Measurements from ENCODE around the gene MBD3.
A peak's percentile ranks its signal among the peaks of the same experiment; 100 is the strongest.

Gene MBD3

GRCh38 chr19:1599460-1599846 lies 6.8 kb upstream of the MBD3 start:
- no peak overlapping the region for H3K4me3 ChIP-seq (ENCODE audit: low read length)
- TF ChIP-seq, protein P1, sequence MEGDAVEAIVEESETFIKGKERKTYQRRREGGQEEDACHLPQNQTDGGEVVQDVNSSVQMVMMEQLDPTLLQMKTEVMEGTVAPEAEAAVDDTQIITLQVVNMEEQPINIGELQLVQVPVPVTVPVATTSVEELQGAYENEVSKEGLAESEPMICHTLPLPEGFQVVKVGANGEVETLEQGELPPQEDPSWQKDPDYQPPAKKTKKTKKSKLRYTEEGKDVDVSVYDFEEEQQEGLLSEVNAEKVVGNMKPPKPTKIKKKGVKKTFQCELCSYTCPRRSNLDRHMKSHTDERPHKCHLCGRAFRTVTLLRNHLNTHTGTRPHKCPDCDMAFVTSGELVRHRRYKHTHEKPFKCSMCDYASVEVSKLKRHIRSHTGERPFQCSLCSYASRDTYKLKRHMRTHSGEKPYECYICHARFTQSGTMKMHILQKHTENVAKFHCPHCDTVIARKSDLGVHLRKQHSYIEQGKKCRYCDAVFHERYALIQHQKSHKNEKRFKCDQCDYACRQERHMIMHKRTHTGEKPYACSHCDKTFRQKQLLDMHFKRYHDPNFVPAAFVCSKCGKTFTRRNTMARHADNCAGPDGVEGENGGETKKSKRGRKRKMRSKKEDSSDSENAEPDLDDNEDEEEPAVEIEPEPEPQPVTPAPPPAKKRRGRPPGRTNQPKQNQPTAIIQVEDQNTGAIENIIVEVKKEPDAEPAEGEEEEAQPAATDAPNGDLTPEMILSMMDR (conservative IDR thresholded peaks at IDR 0.05; ENCODE audit: low read depth, low read length): no peak
- no peak for DNase-seq (ENCODE audit: low read depth)

DNA sequence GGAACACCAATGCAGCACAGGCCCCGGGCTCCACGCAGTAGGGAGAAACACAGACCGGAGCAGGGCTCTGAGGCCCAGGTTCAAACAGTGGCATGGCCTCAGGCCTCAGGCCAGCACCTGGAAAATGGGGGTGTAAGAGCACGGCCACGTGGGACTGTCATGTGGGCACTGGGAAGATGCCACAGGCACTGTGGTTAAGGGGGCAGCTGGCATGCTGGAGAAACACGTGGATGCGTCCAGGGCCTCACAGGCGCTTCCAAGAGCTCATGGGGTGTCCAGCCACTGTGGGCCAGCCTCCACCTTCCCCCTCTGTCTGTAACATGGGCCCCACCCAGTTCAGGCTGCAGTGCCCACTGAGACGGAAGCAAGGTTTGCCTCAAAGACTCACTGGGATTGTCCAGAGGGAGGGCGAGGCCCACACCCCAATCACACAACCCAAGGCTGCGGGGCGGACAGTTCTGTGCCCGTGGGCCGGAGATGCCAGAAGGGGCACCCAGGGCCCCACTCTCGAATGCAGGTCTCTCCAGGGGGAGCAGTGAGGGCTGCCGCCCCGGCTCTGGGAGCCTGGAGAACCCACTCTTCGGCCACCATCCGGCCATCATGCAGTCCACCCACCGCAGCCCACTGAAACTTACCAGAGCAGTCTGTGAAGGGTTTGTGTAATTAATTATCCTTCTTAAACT lies 6.3 kb upstream of the MBD3 start:
- no peak for DNase-seq (ENCODE audit: low read depth)
- no peak overlapping the region for H3K4me3 ChIP-seq (ENCODE audit: low read length)
- TF ChIP-seq, protein P1 (conservative IDR thresholded peaks at IDR 0.05; ENCODE audit: low read depth, low read length): no peak

- H3K4me3 ChIP-seq (ENCODE audit: low read length): peak overlapping the region; percentile 74
- TF ChIP-seq, protein P1 (conservative IDR thresholded peaks at IDR 0.05; ENCODE audit: low read depth, low read length): no peak
These were observed 772 bp upstream of the MBD3 start for GRCh38 chr19:1593501-1593772.

GRCh38 chr19:1592024-1592754 lies 476 bp downstream of the MBD3 start:
- TF ChIP-seq, protein P1 (conservative IDR thresholded peaks at IDR 0.05; ENCODE audit: low read depth, low read length): no peak
- H3K4me3 ChIP-seq (ENCODE audit: low read length): peak overlapping the region; percentile 82
- peak; percentile 42 for DNase-seq (ENCODE audit: low read depth)

More at GRCh38 chr19:1593501-1593772, 772 bp upstream of the MBD3 start:
- no peak for DNase-seq (ENCODE audit: low read depth)

DNA sequence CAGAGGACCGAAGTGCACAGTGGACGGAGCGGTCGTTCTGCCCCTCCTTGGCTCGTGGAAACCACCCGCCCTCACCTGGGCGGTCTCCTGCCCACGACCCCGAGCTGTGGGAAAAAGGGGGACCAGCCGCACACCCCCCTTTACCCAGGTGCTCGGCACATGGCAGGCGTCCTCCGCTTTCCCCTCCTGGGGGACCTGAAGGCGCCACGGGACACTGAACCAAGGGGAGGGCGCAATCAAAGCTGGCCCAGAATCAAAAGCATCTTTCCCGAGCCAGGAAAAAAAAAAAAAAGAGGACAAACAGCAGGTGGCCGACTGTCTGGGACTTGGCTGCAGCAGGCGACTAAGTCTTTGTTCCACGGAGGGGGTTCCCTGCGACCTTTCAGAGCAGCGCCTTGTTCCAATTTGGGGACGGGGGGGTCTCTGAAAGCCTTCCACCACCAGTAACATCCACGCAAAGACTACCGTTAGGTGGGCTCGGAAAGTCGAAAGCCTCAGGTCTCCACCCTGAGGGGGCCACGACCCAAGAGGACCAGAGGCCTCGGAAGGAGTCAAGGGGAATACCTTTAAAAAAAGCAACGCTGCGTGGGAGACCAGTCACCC lies 1.1 kb downstream of the MBD3 start:
- TF ChIP-seq, protein P1 (conservative IDR thresholded peaks at IDR 0.05; ENCODE audit: low read depth, low read length): no peak
- peak overlapping the region; percentile 82 for H3K4me3 ChIP-seq (ENCODE audit: low read length)
- no peak for DNase-seq (ENCODE audit: low read depth)

GRCh38 chr19:1590641-1591397 lies 1.8 kb downstream of the MBD3 start:
- no peak for DNase-seq (ENCODE audit: low read depth)
- H3K4me3 ChIP-seq (ENCODE audit: low read length): peak overlapping the region; percentile 82
- TF ChIP-seq, protein P1 (conservative IDR thresholded peaks at IDR 0.05; ENCODE audit: low read depth, low read length): peak; percentile 59

Measured in retinal pigment epithelial cell (primary cell).